SU-DHL-6 (cell line): Measurements from ENCODE around the gene TREML1.

Experiments used
- H2AFZ ChIP-seq: fragments of 200-600 bp; sonication (generic); 2 replicates; pipeline ENCODE4 v1.6.1; 2014; ENCODE audit warnings: low read depth, mild to moderate bottlenecking, moderate library complexity, mixed read lengths, antibody characterized with exemption, low read length; ENCODE audit not compliant: severe bottlenecking
- H3F3A ChIP-seq: fragments of 200-600 bp; shearing (Covaris generic); 2 replicates; pipeline ENCODE4 v1.6.0; 2016; ENCODE audit warnings: antibody characterized with exemption, mild to moderate bottlenecking; ENCODE audit not compliant: insufficient read depth
- H3K27ac ChIP-seq: fragments of 200-600 bp; sonication (generic); 2 replicates; pipeline ENCODE4 v1.5.1; 2016; ENCODE audit warnings: low read depth, mild to moderate bottlenecking, low read length, moderate library complexity, mixed read lengths
- H3K27me3 ChIP-seq: fragments of 200-600 bp; sonication (generic), shearing (Covaris generic); 2 replicates; pipeline ENCODE4 v1.6.0; 2014; ENCODE audit warnings: mild to moderate bottlenecking, low read length
- H3K36me3 ChIP-seq: fragments of 200-600 bp; sonication (generic); 2 replicates; pipeline ENCODE4 v1.6.1; 2014; ENCODE audit warnings: mild to moderate bottlenecking, low read length, mixed read lengths
- H3K4me2 ChIP-seq: fragments of 300-600, 200-600 bp; shearing (Covaris generic), sonication (generic); 2 replicates; pipeline ENCODE4 v1.6.0; 2014; ENCODE audit warnings: low read length, low read depth, mild to moderate bottlenecking; ENCODE audit not compliant: poor library complexity, severe bottlenecking
- H3K4me3 ChIP-seq: fragments of 200-600 bp; sonication (generic); 2 replicates; pipeline ENCODE4 v1.5.1; 2014; ENCODE audit warnings: antibody characterized with exemption, low read length, mild to moderate bottlenecking, mixed read lengths; ENCODE audit not compliant: insufficient read depth, poor library complexity, severe bottlenecking
- H3K79me2 ChIP-seq: fragments of 200-600 bp; sonication (generic); 2 replicates; pipeline ENCODE4 v1.6.1; 2014; ENCODE audit warnings: mild to moderate bottlenecking, low read length, moderate library complexity; ENCODE audit not compliant: insufficient read depth
- H3K9ac ChIP-seq: fragments of 200-600 bp; sonication (generic); 2 replicates; pipeline ENCODE4 v1.7.0; 2014; ENCODE audit warnings: mild to moderate bottlenecking, low read length
- H3K9me2 ChIP-seq: fragments of 200-600 bp; sonication (generic); replicated peaks from 2 replicates; pipeline ENCODE4 v1.6.1; 2014; ENCODE audit warnings: low read length; ENCODE audit not compliant: insufficient read depth
- H3K9me3 ChIP-seq: fragments of 200-600 bp; sonication (generic); 2 replicates; pipeline ENCODE4 v1.6.1; 2014; ENCODE audit warnings: low read length, mixed read lengths; ENCODE audit not compliant: insufficient read depth
- H4K20me1 ChIP-seq: fragments of 200-600 bp; sonication (generic); 2 replicates; pipeline ENCODE4 v1.6.1; 2014; ENCODE audit warnings: low read depth, mild to moderate bottlenecking, antibody characterized with exemption, low read length, moderate library complexity, mixed read lengths
- EZH2phosphoT487 ChIP-seq: fragments of 200-600 bp; sonication (generic), shearing (Covaris generic); conservative IDR thresholded peaks from 2 replicates; pipeline ENCODE4 v1.6.1; 2018; ENCODE audit warnings: mild to moderate bottlenecking, antibody characterized with exemption, low read length, moderate library complexity, mixed read lengths
- TF ChIP-seq, protein P1 (sequence below): fragments of 200-600 bp; sonication (generic); IDR thresholded peaks from one replicate; pipeline ENCODE4 v1.5.1; 2017; ENCODE audit warnings: antibody characterized with exemption, mild to moderate bottlenecking, low read length, moderate library complexity; ENCODE audit not compliant: insufficient read depth, poor library complexity, severe bottlenecking

TREML1 gene

DNA sequence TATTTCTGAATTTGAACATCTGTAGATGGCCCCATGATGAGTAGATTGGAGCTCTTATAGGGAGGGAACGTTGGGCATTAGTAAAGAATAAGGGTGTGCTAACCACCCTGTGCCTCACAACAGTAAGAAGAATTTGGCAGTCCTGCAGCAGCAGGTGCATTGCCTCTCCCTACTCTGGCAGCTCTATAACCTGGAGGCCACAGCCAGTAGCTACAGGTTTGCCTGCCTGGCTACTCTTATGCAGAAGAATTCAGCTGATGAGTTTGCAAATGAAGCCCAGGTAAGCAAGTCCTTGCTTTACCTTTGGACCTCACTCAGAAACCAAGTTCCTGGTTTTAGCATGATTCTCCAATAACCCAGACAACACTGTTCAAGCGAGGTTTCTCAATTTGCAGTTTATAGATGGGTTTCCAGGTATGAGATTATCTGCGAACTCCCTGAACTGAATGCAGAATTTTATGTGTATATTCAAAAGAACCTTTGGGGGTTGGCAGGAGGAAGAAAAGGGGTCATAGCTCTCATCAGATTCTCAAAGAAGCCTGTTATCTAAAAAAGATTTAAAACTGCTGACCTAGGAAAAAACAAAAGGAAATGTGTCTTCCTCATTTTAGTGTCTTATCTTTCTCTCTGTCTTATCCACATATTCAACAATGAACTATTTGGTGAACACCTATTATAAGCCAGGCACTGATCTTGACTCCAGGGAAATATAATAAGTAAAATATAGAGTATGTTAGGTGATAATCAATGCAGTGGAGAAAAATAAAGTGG lies 18.9 kb downstream of the TREML1 start:
- no peak overlapping the region for H2AFZ ChIP-seq
- no peaks in the 10 kb centered on the region for H3K9me3 ChIP-seq
- no peak overlapping the region for H3K4me2 ChIP-seq
- no peaks in the 10 kb centered on the region for H3K79me2 ChIP-seq
- no peaks in the 10 kb centered on the region for H3K36me3 ChIP-seq
- H4K20me1 ChIP-seq: no peaks in the 10 kb centered on the region
- no peaks in the 10 kb centered on the region for H3F3A ChIP-seq
- TF ChIP-seq, protein P1, sequence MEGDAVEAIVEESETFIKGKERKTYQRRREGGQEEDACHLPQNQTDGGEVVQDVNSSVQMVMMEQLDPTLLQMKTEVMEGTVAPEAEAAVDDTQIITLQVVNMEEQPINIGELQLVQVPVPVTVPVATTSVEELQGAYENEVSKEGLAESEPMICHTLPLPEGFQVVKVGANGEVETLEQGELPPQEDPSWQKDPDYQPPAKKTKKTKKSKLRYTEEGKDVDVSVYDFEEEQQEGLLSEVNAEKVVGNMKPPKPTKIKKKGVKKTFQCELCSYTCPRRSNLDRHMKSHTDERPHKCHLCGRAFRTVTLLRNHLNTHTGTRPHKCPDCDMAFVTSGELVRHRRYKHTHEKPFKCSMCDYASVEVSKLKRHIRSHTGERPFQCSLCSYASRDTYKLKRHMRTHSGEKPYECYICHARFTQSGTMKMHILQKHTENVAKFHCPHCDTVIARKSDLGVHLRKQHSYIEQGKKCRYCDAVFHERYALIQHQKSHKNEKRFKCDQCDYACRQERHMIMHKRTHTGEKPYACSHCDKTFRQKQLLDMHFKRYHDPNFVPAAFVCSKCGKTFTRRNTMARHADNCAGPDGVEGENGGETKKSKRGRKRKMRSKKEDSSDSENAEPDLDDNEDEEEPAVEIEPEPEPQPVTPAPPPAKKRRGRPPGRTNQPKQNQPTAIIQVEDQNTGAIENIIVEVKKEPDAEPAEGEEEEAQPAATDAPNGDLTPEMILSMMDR: no peak
- TF ChIP-seq EZH2phosphoT487: no peak
- H3K9me2 ChIP-seq: no peaks in the 10 kb centered on the region
- no peaks in the 10 kb centered on the region for H3K27me3 ChIP-seq
- H3K27ac ChIP-seq: no peak overlapping the region
- H3K9ac ChIP-seq: no peak overlapping the region
- no peak overlapping the region for H3K4me3 ChIP-seq

DNA sequence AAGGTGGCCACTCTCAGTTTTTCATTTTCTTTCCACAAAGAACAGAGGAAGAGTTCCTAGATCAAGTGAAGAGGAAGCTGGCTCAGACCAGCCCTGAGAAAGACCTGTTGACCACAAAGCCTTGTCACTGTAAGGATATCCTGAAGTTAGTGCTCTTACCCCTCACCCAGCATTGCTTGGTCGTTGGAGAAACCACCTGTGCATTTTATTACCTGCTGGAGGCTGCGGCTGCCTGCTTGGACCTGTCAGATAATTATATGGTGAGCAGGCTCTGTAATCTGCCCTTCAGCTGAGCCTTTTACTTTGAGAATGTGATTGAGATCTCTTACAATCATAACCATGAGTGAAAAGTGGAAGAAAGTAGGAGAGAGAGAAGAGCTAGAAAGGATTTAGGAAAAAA lies 21.9 kb downstream of the TREML1 start:
- H3K4me2 ChIP-seq: no peak overlapping the region
- no peaks in the 10 kb centered on the region for H3K9me2 ChIP-seq
- TF ChIP-seq, protein P1: no peak
- TF ChIP-seq EZH2phosphoT487: no peak
- no peaks in the 10 kb centered on the region for H3K9me3 ChIP-seq
- no peak overlapping the region for H2AFZ ChIP-seq
- no peak overlapping the region for H3K9ac ChIP-seq
- H3K4me3 ChIP-seq: no peak overlapping the region
- H3K27ac ChIP-seq: no peak overlapping the region
- no peaks in the 10 kb centered on the region for H3F3A ChIP-seq
- no peaks in the 10 kb centered on the region for H3K27me3 ChIP-seq
- no peaks in the 10 kb centered on the region for H4K20me1 ChIP-seq
- H3K79me2 ChIP-seq: no peaks in the 10 kb centered on the region
- no peaks in the 10 kb centered on the region for H3K36me3 ChIP-seq

DNA sequence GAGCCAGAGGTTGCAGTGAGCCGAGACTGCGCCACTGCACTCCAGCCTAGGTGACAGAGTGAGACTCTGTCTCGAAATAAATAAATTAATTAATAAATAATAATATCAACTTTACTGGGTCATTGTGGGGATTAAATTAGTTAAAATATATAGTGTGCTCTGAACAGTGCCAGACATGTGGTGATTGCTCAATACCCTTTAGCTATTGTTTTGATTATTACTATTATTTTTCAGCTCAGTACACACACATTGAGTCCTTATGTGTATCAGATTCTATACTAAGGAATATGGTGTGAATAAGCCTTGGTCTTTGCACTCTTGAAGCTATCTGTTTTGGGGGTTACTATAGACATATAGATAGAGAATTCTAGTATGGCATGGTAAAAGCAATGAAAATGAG lies 28.9 kb downstream of the TREML1 start:
- no peak for TF ChIP-seq EZH2phosphoT487
- TF ChIP-seq, protein P1: no peak
- no peak overlapping the region for H3K4me2 ChIP-seq
- H3K36me3 ChIP-seq: no peaks in the 10 kb centered on the region
- H3K27ac ChIP-seq: no peak overlapping the region
- H3K4me3 ChIP-seq: no peak overlapping the region
- H3K9me2 ChIP-seq: no peaks in the 10 kb centered on the region
- no peak overlapping the region for H2AFZ ChIP-seq
- no peaks in the 10 kb centered on the region for H3F3A ChIP-seq
- H3K9ac ChIP-seq: no peak overlapping the region
- no peaks in the 10 kb centered on the region for H3K79me2 ChIP-seq
- H3K9me3 ChIP-seq: no peaks in the 10 kb centered on the region
- no peaks in the 10 kb centered on the region for H3K27me3 ChIP-seq
- H4K20me1 ChIP-seq: no peaks in the 10 kb centered on the region
